Heart right ventricle (tissue), 16 donors: ENCODE measurements around the gene TNF. TPM values are rescaled to one million over a fixed set of nuclear protein-coding genes. Genes with fewer than 3 reads are reported as not detected.

Experiments used
- ATAC-seq, 8 donors: fragments of 200-7000 bp; cut with Tn5 transposase; one replicate each; pipeline ENCODE4 v1.9.1; 2020; ENCODE audit warnings: mild to moderate bottlenecking in 8 of 8, moderate library complexity in 8 of 8, moderate number of reproducible peaks in 1 of 8
- DNase-seq, 2 donors: peaks; one replicate each; pipeline ENCODE4 v3.0.0-alpha.2; 2020
- H3K27ac ChIP-seq, 10 donors: fragments of 200-600 bp; sonication (generic) in 2 of 10; one replicate each; pipeline versions ENCODE4 v1.5.0 to v1.8.0; 2020 to 2022; ENCODE audit warnings: mild to moderate bottlenecking in 3 of 10
- H3K27me3 ChIP-seq, 7 donors: fragments of 200-600 bp; one replicate each; pipeline ENCODE4 v1.8.0; 2021 to 2022; ENCODE audit warnings: mild to moderate bottlenecking in 2 of 7
- H3K36me3 ChIP-seq, 9 donors: fragments of 200-600 bp; sonication (generic) in 1 of 9; one replicate each; pipeline versions ENCODE4 v1.5.0 to v1.8.0; 2020 to 2022; ENCODE audit warnings: mild to moderate bottlenecking in 2 of 9
- H3K4me1 ChIP-seq, 9 donors: fragments of 200-600 bp; sonication (generic) in 1 of 9; one replicate each; pipeline versions ENCODE4 v1.5.0 to v1.8.0; 2020 to 2022; ENCODE audit warnings: mild to moderate bottlenecking in 4 of 9
- H3K4me3 ChIP-seq, 10 donors: fragments of 200-600 bp; sonication (generic) in 2 of 10; one replicate each; pipeline versions ENCODE4 v1.5.0 to v1.8.0; 2020 to 2022; ENCODE audit warnings: mild to moderate bottlenecking in 7 of 10, moderate library complexity in 2 of 10
- H3K9me3 ChIP-seq, 11 donors: fragments of 200-600 bp in 10 of 11; sonication (generic) in 2 of 11; one replicate each; pipeline versions ENCODE4 v1.5.0 to v1.8.0; 2013 to 2022; ENCODE audit warnings: mild to moderate bottlenecking in 2 of 11, control low read depth in 1 of 11, moderate library complexity in 1 of 11
- WGBS, 2 donors: extraction: QIAGEN DNeasy Blood & Tissue Kit; methylation state at CpG; one replicate each; pipeline ENCODE4 v1.1.7; 2013; ENCODE audit warnings: inconsistent platforms in 1 of 2; 5-methylcytosine and 5-hydroxymethylcytosine counted together
- intact Hi-C, 10 donors: fragments of 100-400 bp; cut with DNase I; formaldehyde crosslinking; loops; one replicate each; pipeline versions ENCODE4 v1.11.1 to v1.14.2; 2022
- polyA plus RNA-seq, 2 donors: library from polyadenylated mRNA; stranded (reverse); fragments of 200-250 nt; gene quantifications; one replicate each; pipeline ENCODE4 v1.2.3, GENCODE V29; 2013
- total RNA-seq, 10 donors: library from RNA; stranded (reverse); fragmentation: NEBNext Ultra II Directional in 3 of 10; extraction: Animal tissue kit (Norgen Biotek cat#: 25700) in 3 of 10; gene quantifications; one replicate each; pipeline versions ENCODE4 v1.2.1 to v1.2.4, GENCODE V29; 2021 to 2023
- TF ChIP-seq, protein P1 (sequence below), 9 donors: fragments of 200-600 bp; sonication (generic) in 2 of 9; IDR thresholded peaks; one replicate each; pipeline versions ENCODE4 v1.5.0 to v1.8.0; 2021 to 2022; ENCODE audit warnings: antibody characterized with exemption in 9 of 9, mild to moderate bottlenecking in 5 of 9, moderate library complexity in 1 of 9
- donor health status: Arrhythmogenic right ventricular cardiomyopathy.
- donor health status: ischemic (EF 13 %, LVEDD 7.1; RV severe dilation, severe dysfunction).
- donor health status: healthy with polysubstance abuse.
- donor health status: DM: no; HTN: yes; CAD: no.
- donor health status: DM: no; HTN: no; CAD: no.
- donor health status: ischemic (EF 25% LVEDD 6.9; RV normal size, moderate dysfunction).
- donor health status: ischemic (EF 25% LVEDD 5.7; RV mildly dilated, moderate dysfunction).
- donor health status: healthy.
- donor health status: DM: yes; HTN: yes; CAD: no.
- donor health status: Ischemic cardiomyopathy.
- donor health status: ischemic (EF 35%, LVEDD 5.7; RV mildly dilated, moderate dysfunction).
- donor health status: nonischemic (EF 11% LVEDD 7.7; RV severe dilation, severe dysfunction).
- donor health status: DM: yes; HTN: yes; CAD: no.
- donor health status: PGD.
- donor health status: ischemic (EF 29% LVEDD 5.4; RV normal size, mild dysfunction).
- donor health status: nonischemic (EF 23%, LVEDD 6.1; RV moderate dilation, normal function).

The TNF gene
- total and polyA plus RNA-seq, 12 donors, result 0.16 to 3.0 (median 0.60) TPM; not detected in 1

GRCh38 chr6:31579119-31579505 lies 3.7 kb downstream of the TNF start:
- TF ChIP-seq, protein P1, sequence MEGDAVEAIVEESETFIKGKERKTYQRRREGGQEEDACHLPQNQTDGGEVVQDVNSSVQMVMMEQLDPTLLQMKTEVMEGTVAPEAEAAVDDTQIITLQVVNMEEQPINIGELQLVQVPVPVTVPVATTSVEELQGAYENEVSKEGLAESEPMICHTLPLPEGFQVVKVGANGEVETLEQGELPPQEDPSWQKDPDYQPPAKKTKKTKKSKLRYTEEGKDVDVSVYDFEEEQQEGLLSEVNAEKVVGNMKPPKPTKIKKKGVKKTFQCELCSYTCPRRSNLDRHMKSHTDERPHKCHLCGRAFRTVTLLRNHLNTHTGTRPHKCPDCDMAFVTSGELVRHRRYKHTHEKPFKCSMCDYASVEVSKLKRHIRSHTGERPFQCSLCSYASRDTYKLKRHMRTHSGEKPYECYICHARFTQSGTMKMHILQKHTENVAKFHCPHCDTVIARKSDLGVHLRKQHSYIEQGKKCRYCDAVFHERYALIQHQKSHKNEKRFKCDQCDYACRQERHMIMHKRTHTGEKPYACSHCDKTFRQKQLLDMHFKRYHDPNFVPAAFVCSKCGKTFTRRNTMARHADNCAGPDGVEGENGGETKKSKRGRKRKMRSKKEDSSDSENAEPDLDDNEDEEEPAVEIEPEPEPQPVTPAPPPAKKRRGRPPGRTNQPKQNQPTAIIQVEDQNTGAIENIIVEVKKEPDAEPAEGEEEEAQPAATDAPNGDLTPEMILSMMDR (IDR thresholded peaks at IDR 0.05), result no peak
- DNase-seq (no peak), ATAC-seq (no peak)
- WGBS, 2 donors, result 90 to 94% methylated on average over 3 of the region's 3 CpGs
- intact Hi-C loops, result no loop called here
- H3K4me1 ChIP-seq, result peaks cover 0 to 76% (median 18%) of the 10 kb centered on the region in 9 donors
- no peak overlapping the region for H3K4me3 ChIP-seq
- peaks cover 0 to 19% (median 0%) of the 10 kb centered on the region in 9 donors for H3K36me3 ChIP-seq
- H3K9me3 ChIP-seq, result no peaks in the 10 kb centered on the region
- no peaks in the 10 kb centered on the region for H3K27me3 ChIP-seq
- peak overlapping the region in 1 of 10 donors; percentile 3 for H3K27ac ChIP-seq

DNA sequence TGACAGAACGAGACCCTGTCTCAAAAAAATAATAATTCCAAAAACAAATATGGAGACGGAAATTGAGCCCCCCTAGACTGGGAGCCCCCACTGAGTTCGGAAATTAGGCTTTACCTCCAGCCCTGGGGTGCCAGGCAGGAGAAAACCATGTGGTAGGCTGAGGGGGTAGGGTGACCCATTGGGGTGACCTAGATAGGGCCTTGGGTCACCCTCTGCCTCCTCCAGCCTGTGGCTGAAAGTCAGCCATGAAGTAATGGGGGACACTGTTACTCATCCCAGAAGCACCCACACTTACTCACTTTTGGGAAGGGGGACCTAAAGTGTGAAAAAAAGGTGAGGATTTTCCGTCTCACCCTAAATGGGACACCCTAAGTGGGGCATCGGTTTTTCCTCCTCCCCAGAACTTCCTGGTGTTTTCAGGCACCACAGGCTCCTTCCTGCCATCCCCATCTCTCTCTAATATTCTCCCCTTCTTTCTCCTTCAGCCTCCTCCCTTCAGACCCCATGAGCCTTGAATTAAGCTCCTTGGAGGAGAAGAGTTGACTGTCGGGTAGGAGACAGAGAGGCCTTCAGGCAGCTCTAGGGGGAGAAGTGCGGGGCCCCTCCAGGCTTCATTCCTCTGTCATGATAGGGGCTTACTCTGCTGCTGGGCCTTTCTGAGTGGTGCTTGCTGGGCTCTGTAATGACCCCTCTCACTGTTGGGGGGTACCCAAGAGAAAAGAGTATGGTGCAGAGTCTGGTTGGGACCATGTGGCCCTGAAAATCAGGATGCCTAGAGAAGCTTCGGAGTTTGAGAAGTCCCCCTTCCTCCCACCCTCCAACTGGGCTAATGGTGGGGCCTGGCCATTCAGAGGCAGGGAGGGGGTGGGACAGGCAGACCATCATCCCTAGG lies 4.4 kb downstream of the TNF start:
- intact Hi-C loops, result loop anchor here in 6 of 10 donors (2.0 to 5.0 kb wide), 5 partner anchors 17 to 33 kb away; partner anchors contain the start of genes ATP6V1G2 (in 5 of the 6) and NFKBIL1 (in 5 of the 6)
- Histone ChIP-seq H3K9me3 (no peaks in the 10 kb centered on the region), H3K36me3 (peaks cover 0 to 19% (median 0%) of the 10 kb centered on the region in 9 donors), H3K27me3 (no peaks in the 10 kb centered on the region), H3K27ac (peak overlapping the region in 1 of 10 donors; percentile 94), H3K4me3 (peak overlapping the region in 3 of 10 donors; percentile 80 to 86 (median 81)), H3K4me1 (peaks cover 0 to 77% (median 17%) of the 10 kb centered on the region in 9 donors)
- DNase-seq (no peak), ATAC-seq (no peak)
- 92 to 95% methylated on average over 8 of the region's 8 CpGs for WGBS, 2 donors
- TF ChIP-seq, protein P1 (IDR thresholded peaks at IDR 0.05), result no peak

GRCh38 chr6:31580438-31580740 lies 5.0 kb downstream of the TNF start:
- no peak for ATAC-seq
- 30 to 44% methylated on average over 11 of the region's 11 CpGs for WGBS, 2 donors
- DNase-seq, result no peak
- intact Hi-C loops, result loop anchor here in 6 of 10 donors (2.0 to 5.0 kb wide), 5 partner anchors 16 to 34 kb away; partner anchors contain the start of genes ATP6V1G2 (in 5 of the 6) and NFKBIL1 (in 5 of the 6)
- TF ChIP-seq, protein P1 (IDR thresholded peaks at IDR 0.05), result no peak
- H3K36me3 ChIP-seq, result peaks cover 0 to 19% (median 0%) of the 10 kb centered on the region in 9 donors
- peak overlapping the region in 9 of 10 donors; percentile 73 to 97 (median 84) for H3K4me3 ChIP-seq
- no peaks in the 10 kb centered on the region for H3K9me3 ChIP-seq
- H3K4me1 ChIP-seq, result peaks cover 0 to 77% (median 17%) of the 10 kb centered on the region in 9 donors
- no peaks in the 10 kb centered on the region for H3K27me3 ChIP-seq
- H3K27ac ChIP-seq, result peak overlapping the region in 9 of 10 donors; percentile 63 to 94 (median 86)

- no peaks in the 10 kb centered on the region for H3K9me3 ChIP-seq
- H3K36me3 ChIP-seq, result peaks cover 0 to 19% (median 0%) of the 10 kb centered on the region in 9 donors
- ATAC-seq (peak; percentile 97 to 99 (median 98)), DNase-seq (peak; percentile 89 to 93)
- H3K27ac ChIP-seq, result peak overlapping the region; percentile 41 to 94 (median 86)
- peak overlapping the region; percentile 36 to 97 (median 82) for H3K4me3 ChIP-seq
- TF ChIP-seq, protein P1 (IDR thresholded peaks at IDR 0.05), result peak; percentile 96 to 100 (median 99)
- WGBS, 2 donors, result 0 to 1% methylated on average over 57 to 62 of the region's 62 CpGs
- H3K4me1 ChIP-seq, result peaks cover 0 to 82% (median 16%) of the 10 kb centered on the region in 9 donors
- intact Hi-C loops, result loop anchor here in 6 of 10 donors (1.0 to 5.0 kb wide), 6 partner anchors 16 to 34 kb away; partner anchors contain the start of genes ATP6V1G2 (in 5 of the 6) and NFKBIL1 (in 5 of the 6)
- H3K27me3 ChIP-seq, result no peaks in the 10 kb centered on the region
These were observed 5.6 kb downstream of the TNF start for GRCh38 chr6:31580807-31581433.
